HCT116 (cell line): Measurements from ENCODE around the gene DOC2A. TPM values are rescaled to one million over a fixed set of nuclear protein-coding genes. Genes with fewer than 3 reads are reported as not detected.

Source experiments
- ATAC-seq: fragments of 200-7000 bp; cut with Tn5 transposase; 2 replicates; pipeline ENCODE4 v1.9.1; 2020; ENCODE audit warnings: mild to moderate bottlenecking, moderate library complexity
- BruUV-seq: library from RNA; stranded (reverse); fragments of 400-500 nt; replicated peaks from 2 replicates; lab custom pipeline; 2021; lab: Mats Ljungman, UMichigan
- CTCF ChIA-PET: fragments of 300-600 bp; sonication (Branson Sonifier 250); formaldehyde crosslinking; loops from one replicate; lab custom pipeline; 2021; ENCODE audit warnings: antibody characterized with exemption; lab: Charles Lee
- POLR2A ChIA-PET: fragments of 300-600, 350-600 bp; sonication (Branson Sonifier 250); formaldehyde crosslinking; loops from one replicate; lab custom pipeline; 2021; ENCODE audit warnings: antibody characterized with exemption; lab: Charles Lee
- RAD21 ChIA-PET, 2 experiments: fragments of 300-600 bp; sonication (Branson Sonifier 250); formaldehyde crosslinking; loops; one replicate each; lab custom pipeline; 2023; ENCODE audit warnings: low total read pairs in 2 of 2; ENCODE audit not compliant: uncharacterized antibody in 2 of 2, unreplicated experiment in 2 of 2, low non-redundant PET in 1 of 2; lab: Charles Lee
- DNase-seq: peaks from one replicate; pipeline ENCODE4 v3.0.0-alpha.2; 2010; ENCODE audit warnings: low read depth, low spot score
- H2AFZ ChIP-seq: fragments of 200-600 bp; shearing (Covaris generic), sonication (generic); 2 replicates; pipeline ENCODE4 v1.6.1; 2017; ENCODE audit warnings: low read depth, mixed run types, mixed read lengths, antibody characterized with exemption, low read length; ENCODE audit not compliant: poor library complexity, severe bottlenecking
- H3K27ac ChIP-seq: 2 replicates; pipeline ENCODE4 v1.5.1; 2012; ENCODE audit warnings: low read depth, low read length
- H3K27me3 ChIP-seq: fragments of 200-600 bp; sonication (generic); 2 replicates; pipeline ENCODE4 v1.6.1; 2016; ENCODE audit warnings: mixed run types, low read length, mixed read lengths; ENCODE audit not compliant: insufficient read depth
- H3K36me3 ChIP-seq, 2 experiments: fragments of 200-500 bp in 1 of 2; fragments of 200-600 bp in 1 of 2; sonication (Bioruptor generic) in 1 of 2; sonication (generic) in 1 of 2; 2 replicates each; pipeline versions ENCODE4 v1.5.1 to v1.6.1; 2014 to 2016; ENCODE audit warnings: low read length in 2 of 2, inconsistent platforms in 1 of 2, mixed read lengths in 1 of 2, mixed run types in 1 of 2; ENCODE audit not compliant: insufficient read depth in 2 of 2, control insufficient read depth in 1 of 2
- H3K4me1 ChIP-seq, 2 experiments: fragments of 200-600 bp in 1 of 2; sonication (generic) in 1 of 2; 2 replicates each; pipeline versions ENCODE4 v1.5.1 to v1.6.1; 2012 to 2017; ENCODE audit warnings: low read length in 2 of 2, inconsistent platforms in 1 of 2, mild to moderate bottlenecking in 1 of 2, mixed read lengths in 1 of 2, mixed run types in 1 of 2, moderate library complexity in 1 of 2; ENCODE audit not compliant: insufficient read depth in 2 of 2, control insufficient read depth in 1 of 2
- H3K4me2 ChIP-seq: fragments of 200-600 bp; sonication (generic); 2 replicates; pipeline ENCODE4 v1.6.1; 2017; ENCODE audit warnings: mixed run types, low read length, mixed read lengths
- H3K4me3 ChIP-seq, 2 experiments: fragments of 200-600 bp in 1 of 2; sonication (generic) in 1 of 2; replicated peaks in 1 of 2; 2 replicates each; pipeline ENCODE4 v1.5.1; 2011 to 2016; ENCODE audit warnings: low read length in 2 of 2, control low read depth in 1 of 2, low read depth in 1 of 2, mild to moderate bottlenecking in 1 of 2, mixed read lengths in 1 of 2, mixed run types in 1 of 2
- H3K79me2 ChIP-seq: fragments of 200-600 bp; sonication (generic); 2 replicates; pipeline ENCODE4 v1.6.1; 2017; ENCODE audit warnings: mild to moderate bottlenecking, mixed run types, low read length, moderate library complexity, mixed read lengths; ENCODE audit not compliant: insufficient read depth
- H3K9ac ChIP-seq: fragments of 200-600 bp; sonication (generic); 2 replicates; pipeline ENCODE4 v1.6.1; 2016; ENCODE audit warnings: low read length, mixed read lengths
- H3K9me2 ChIP-seq: fragments of 200-600 bp; sonication (generic), shearing (Covaris generic); 2 replicates; pipeline ENCODE4 v1.6.1; 2017; ENCODE audit warnings: mixed run types, mild to moderate bottlenecking, moderate library complexity; ENCODE audit not compliant: insufficient read depth
- H3K9me3 ChIP-seq, 2 experiments: fragments of 200-500 bp in 1 of 2; fragments of 200-600 bp in 1 of 2; sonication (Bioruptor generic) in 1 of 2; sonication (generic) in 1 of 2; 2 replicates each; pipeline ENCODE4 v1.6.1; 2014 to 2017; ENCODE audit warnings: low read length in 2 of 2, mixed read lengths in 2 of 2, inconsistent platforms in 1 of 2, low read depth in 1 of 2, mild to moderate bottlenecking in 1 of 2, mixed run types in 1 of 2, moderate library complexity in 1 of 2; ENCODE audit not compliant: control insufficient read depth in 1 of 2, insufficient read depth in 1 of 2
- H4K20me1 ChIP-seq: fragments of 200-600 bp; sonication (generic), shearing (Covaris generic); 2 replicates; pipeline ENCODE4 v1.6.1; 2017; ENCODE audit warnings: mixed run types, mild to moderate bottlenecking, moderate library complexity; ENCODE audit not compliant: insufficient read depth
- CBX3 ChIP-seq: IDR thresholded peaks from 2 replicates; pipeline ENCODE4 v1.6.1; 2012; ENCODE audit warnings: low read depth
- CEBPB ChIP-seq: IDR thresholded peaks from 2 replicates; pipeline ENCODE4 v1.6.1; 2012; ENCODE audit warnings: low read depth
- ELF1 ChIP-seq: IDR thresholded peaks from 2 replicates; pipeline ENCODE4 v1.6.1; 2012; ENCODE audit warnings: low read depth, borderline replicate concordance
- FOSL1 ChIP-seq: IDR thresholded peaks from 2 replicates; pipeline ENCODE4 v1.6.1; 2012; ENCODE audit warnings: low read depth
- JUND ChIP-seq: IDR thresholded peaks from 2 replicates; pipeline ENCODE4 v1.6.1; 2012
- POLR2A ChIP-seq: IDR thresholded peaks from 2 replicates; pipeline ENCODE4 v1.7.0; 2011; ENCODE audit warnings: borderline replicate concordance; ENCODE audit not compliant: insufficient read depth, insufficient read length; ENCODE audit errors: extremely low read depth
- POLR2AphosphoS5 ChIP-seq: IDR thresholded peaks from 2 replicates; pipeline ENCODE4 v1.6.1; 2011; ENCODE audit warnings: mild to moderate bottlenecking, low read depth, low read length, moderate library complexity
- RAD21 ChIP-seq: IDR thresholded peaks from 2 replicates; pipeline ENCODE4 v1.6.1; 2012; ENCODE audit warnings: low read depth, mild to moderate bottlenecking
- SIN3A ChIP-seq: IDR thresholded peaks from 2 replicates; pipeline ENCODE4 v1.6.1; 2012; ENCODE audit warnings: low read depth
- SP1 ChIP-seq: IDR thresholded peaks from 2 replicates; pipeline ENCODE4 v1.6.1; 2012; ENCODE audit warnings: low read depth
- SRF ChIP-seq: IDR thresholded peaks from 2 replicates; pipeline ENCODE4 v1.6.1; 2012; ENCODE audit warnings: low read depth
- TCF7L2 ChIP-seq: IDR thresholded peaks from 2 replicates; pipeline ENCODE4 v1.7.0; 2011; ENCODE audit warnings: borderline replicate concordance, inconsistent platforms; ENCODE audit not compliant: insufficient read depth, insufficient read length; ENCODE audit errors: extremely low read depth
- YY1 ChIP-seq: IDR thresholded peaks from 2 replicates; pipeline ENCODE4 v1.6.1; 2011; ENCODE audit warnings: low read length, low read depth, moderate library complexity, mild to moderate bottlenecking; ENCODE audit not compliant: insufficient replicate concordance; ENCODE audit errors: extremely low read depth
- ZNF274 ChIP-seq: fragments of 200-500 bp; sonication (Bioruptor generic); IDR thresholded peaks from 2 replicates; pipeline ENCODE4 v1.6.1; 2014; ENCODE audit warnings: mild to moderate bottlenecking, low read depth, low read length, inconsistent platforms
- intact Hi-C: fragments of 100-400 bp; cut with micrococcal nuclease; formaldehyde crosslinking; loops from 2 replicates; pipeline ENCODE4 v1.10.0; 2022
- total RNA-seq: library from RNA; stranded (reverse); gene quantifications from one replicate; pipeline ENCODE4 v1.2.1, GENCODE V29; 2021; ENCODE audit not compliant: unreplicated experiment
- TF ChIP-seq, protein P1 (sequence below): IDR thresholded peaks from 2 replicates; pipeline ENCODE4 v1.6.1; 2012; ENCODE audit warnings: low read depth
- TF ChIP-seq, protein P2 (sequence below): IDR thresholded peaks from 2 replicates; pipeline ENCODE4 v1.6.1; 2012
- TF ChIP-seq, protein P3 (sequence below): IDR thresholded peaks from 2 replicates; pipeline ENCODE4 v1.6.1; 2012
- TF ChIP-seq, protein P4 (sequence below), 3 experiments: fragments of 200-600 bp in 1 of 3; sonication (generic) in 1 of 3; IDR thresholded peaks in 2 of 3; conservative IDR thresholded peaks in 1 of 3; 2 replicates each; pipeline ENCODE4 v1.5.1; 2012 to 2017; ENCODE audit warnings: low read depth in 2 of 3, low read length in 2 of 3, antibody characterized with exemption in 1 of 3, borderline replicate concordance in 1 of 3, control low read depth in 1 of 3, mild to moderate bottlenecking in 1 of 3, mixed read lengths in 1 of 3, mixed run types in 1 of 3, moderate library complexity in 1 of 3; ENCODE audit not compliant: insufficient read depth in 1 of 3

Gene DOC2A
- total RNA-seq, 1 experiment from 2014 or later = 17.3 TPM

DNA sequence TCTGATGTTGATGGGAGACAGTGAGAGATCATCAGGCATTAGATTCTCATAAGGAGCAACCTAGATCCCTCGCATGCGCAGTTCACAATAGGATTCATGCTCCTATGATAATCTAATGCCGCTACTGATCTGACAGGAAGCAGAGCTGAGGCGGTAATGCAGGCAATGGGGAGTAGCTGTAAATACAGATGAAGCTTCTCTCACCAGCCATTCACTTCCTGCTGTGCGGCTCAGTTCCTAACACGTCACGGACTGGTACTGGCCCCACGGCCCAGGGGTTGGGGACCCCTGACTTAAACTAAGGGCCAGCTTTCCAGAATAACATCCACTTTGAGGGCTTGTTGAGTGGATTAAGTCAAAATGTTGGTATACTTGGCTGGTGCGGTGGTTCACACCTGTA, 51.5 kb downstream of the DOC2A start:
- BruUV-seq = no TSS peak
- Histone ChIP-seq H2AFZ (no peak overlapping the region), H3K36me3 (no peaks in the 10 kb centered on the region), H3K4me1 (peaks cover 11 to 24% of the 10 kb centered on the region in 2 experiments), H3K9me2 (no peaks in the 10 kb centered on the region), H3K27ac (no peak overlapping the region), H3K4me3 (no peak overlapping the region), H3K79me2 (no peaks in the 10 kb centered on the region), H3K9me3 (no peaks in the 10 kb centered on the region), H4K20me1 (no peaks in the 10 kb centered on the region), H3K9ac (no peak overlapping the region), H3K27me3 (no peaks in the 10 kb centered on the region), H3K4me2 (no peak overlapping the region)
- POLR2A ChIA-PET = no interaction called here
- ATAC-seq (no peak), DNase-seq (no peak)
- RAD21 ChIA-PET = no interaction called here
- TF ChIP-seq POLR2AphosphoS5 (no peak), CBX3 (no peak), SIN3A (no peak), ELF1 (no peak), JUND (no peak), TCF7L2 (no peak), SP1 (no peak), YY1 (no peak), CEBPB (no peak), SRF (no peak), ZNF274 (no peak), RAD21 (no peak), FOSL1 (no peak), POLR2A (no peak)
- TF ChIP-seq, protein P1, sequence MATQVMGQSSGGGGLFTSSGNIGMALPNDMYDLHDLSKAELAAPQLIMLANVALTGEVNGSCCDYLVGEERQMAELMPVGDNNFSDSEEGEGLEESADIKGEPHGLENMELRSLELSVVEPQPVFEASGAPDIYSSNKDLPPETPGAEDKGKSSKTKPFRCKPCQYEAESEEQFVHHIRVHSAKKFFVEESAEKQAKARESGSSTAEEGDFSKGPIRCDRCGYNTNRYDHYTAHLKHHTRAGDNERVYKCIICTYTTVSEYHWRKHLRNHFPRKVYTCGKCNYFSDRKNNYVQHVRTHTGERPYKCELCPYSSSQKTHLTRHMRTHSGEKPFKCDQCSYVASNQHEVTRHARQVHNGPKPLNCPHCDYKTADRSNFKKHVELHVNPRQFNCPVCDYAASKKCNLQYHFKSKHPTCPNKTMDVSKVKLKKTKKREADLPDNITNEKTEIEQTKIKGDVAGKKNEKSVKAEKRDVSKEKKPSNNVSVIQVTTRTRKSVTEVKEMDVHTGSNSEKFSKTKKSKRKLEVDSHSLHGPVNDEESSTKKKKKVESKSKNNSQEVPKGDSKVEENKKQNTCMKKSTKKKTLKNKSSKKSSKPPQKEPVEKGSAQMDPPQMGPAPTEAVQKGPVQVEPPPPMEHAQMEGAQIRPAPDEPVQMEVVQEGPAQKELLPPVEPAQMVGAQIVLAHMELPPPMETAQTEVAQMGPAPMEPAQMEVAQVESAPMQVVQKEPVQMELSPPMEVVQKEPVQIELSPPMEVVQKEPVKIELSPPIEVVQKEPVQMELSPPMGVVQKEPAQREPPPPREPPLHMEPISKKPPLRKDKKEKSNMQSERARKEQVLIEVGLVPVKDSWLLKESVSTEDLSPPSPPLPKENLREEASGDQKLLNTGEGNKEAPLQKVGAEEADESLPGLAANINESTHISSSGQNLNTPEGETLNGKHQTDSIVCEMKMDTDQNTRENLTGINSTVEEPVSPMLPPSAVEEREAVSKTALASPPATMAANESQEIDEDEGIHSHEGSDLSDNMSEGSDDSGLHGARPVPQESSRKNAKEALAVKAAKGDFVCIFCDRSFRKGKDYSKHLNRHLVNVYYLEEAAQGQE = no peak
- TF ChIP-seq, protein P2, sequence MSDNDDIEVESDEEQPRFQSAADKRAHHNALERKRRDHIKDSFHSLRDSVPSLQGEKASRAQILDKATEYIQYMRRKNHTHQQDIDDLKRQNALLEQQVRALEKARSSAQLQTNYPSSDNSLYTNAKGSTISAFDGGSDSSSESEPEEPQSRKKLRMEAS = no peak
- TF ChIP-seq, protein P3, sequence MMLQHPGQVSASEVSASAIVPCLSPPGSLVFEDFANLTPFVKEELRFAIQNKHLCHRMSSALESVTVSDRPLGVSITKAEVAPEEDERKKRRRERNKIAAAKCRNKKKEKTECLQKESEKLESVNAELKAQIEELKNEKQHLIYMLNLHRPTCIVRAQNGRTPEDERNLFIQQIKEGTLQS = no peak
- TF ChIP-seq, protein P4, sequence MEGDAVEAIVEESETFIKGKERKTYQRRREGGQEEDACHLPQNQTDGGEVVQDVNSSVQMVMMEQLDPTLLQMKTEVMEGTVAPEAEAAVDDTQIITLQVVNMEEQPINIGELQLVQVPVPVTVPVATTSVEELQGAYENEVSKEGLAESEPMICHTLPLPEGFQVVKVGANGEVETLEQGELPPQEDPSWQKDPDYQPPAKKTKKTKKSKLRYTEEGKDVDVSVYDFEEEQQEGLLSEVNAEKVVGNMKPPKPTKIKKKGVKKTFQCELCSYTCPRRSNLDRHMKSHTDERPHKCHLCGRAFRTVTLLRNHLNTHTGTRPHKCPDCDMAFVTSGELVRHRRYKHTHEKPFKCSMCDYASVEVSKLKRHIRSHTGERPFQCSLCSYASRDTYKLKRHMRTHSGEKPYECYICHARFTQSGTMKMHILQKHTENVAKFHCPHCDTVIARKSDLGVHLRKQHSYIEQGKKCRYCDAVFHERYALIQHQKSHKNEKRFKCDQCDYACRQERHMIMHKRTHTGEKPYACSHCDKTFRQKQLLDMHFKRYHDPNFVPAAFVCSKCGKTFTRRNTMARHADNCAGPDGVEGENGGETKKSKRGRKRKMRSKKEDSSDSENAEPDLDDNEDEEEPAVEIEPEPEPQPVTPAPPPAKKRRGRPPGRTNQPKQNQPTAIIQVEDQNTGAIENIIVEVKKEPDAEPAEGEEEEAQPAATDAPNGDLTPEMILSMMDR (IDR thresholded peaks at IDR 0.05 in 2 of 3, conservative IDR thresholded peaks at IDR 0.05 in 1 of 3; ENCODE audit: borderline replicate concordance in 1 of 3, insufficient read depth in 1 of 3, low read depth in 2 of 3, low read length in 2 of 3) = no peak
- CTCF ChIA-PET = interaction anchor here (0.6 kb wide), 1 partner anchor 144 kb away, joined by 3 read pairs; no protein-coding TSS in a partner anchor
- intact Hi-C loops = no loop called here
